Nasal cavity respiratory epithelium epithelial cell of viscerocranial mucosa (primary cell): ENCODE data around the gene FTSJ3. TPM values are rescaled to one million over a fixed set of nuclear protein-coding genes. Genes with fewer than 3 reads are reported as not detected.

Experiments used
- total RNA-seq: library from RNA; depleted of rRNA; stranded (reverse); fragments of >200 nt; gene quantifications from 2 replicates; pipeline ENCODE4 v1.2.3, GENCODE V29; 2014

FTSJ3 gene
- 46.3 and 111 TPM in 2 replicates for total RNA-seq

GRCh38 chr17:63827002-63827800 is at the start of gene FTSJ3, which contains the start of gene PSMC5:
TSS of gene FTSJ3 (minus strand) at chr17:63827663. CDS start at chr17:63826902, 761 bp downstream.
TSS of gene PSMC5 (plus strand) at chr17:63827431. CDS start at chr17:63827491, 60 bp downstream.

GRCh38 chr17:63873577-63873976 is 46.1 kb upstream of the FTSJ3 start, which contains the start of gene CSH2:
TSS of gene CSH2 (minus strand) at chr17:63873677. CDS start at chr17:63873614, 63 bp downstream.

GRCh38 chr17:63842540-63843386 is 15.3 kb upstream of the FTSJ3 start, which contains the start of gene SMARCD2:
TSS of gene SMARCD2 (minus strand) at chr17:63842685. CDS start at chr17:63842674, 11 bp downstream.

GRCh38 chr17:63774141-63774968 is 53.1 kb downstream of the FTSJ3 start, which contains the start of gene DDX42:
TSS of gene DDX42 (plus strand) at chr17:63774170. CDS start at chr17:63787050, 12,880 bp downstream.

DNA sequence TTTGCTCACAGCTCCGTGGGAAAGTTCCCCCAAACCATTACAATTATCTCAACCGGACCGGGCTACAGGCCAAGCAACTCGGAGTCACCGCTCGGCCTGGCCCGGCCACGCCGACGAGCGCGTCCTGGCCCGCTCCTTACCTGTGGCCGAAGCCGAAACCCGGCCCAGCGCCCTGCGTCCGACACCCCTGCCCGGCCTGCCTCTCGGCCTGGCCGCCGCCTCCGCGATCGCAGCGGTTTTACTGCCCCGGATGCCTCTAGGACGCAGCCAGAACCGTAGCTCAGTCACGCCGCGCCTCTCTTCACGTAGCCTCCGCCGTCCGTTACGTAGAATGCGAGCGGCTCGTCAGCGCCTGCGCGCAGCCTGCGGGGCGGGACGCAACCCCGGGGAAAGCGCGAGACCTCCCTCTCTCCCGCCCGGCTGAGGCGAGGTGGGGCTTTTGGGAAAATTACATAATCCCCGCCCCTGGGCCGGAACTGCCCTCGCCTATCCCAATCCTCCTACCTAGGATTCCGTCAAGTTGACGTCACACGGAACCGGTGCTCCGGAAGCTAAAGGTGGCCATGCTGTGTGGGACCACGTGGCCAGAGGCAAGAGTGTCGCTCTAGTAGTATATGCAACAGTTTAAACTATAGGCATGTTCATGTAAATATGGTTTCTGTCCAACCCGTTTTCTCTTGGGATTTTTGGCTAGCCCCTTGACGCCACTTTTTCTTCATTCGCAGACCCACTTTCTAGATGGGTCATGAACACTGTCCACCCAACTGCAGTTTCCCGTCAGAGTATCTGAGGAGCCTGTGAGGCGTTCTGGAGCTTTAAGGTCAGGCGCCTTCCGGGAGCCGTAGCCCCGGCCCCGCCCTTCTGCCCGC is 54.0 kb downstream of the FTSJ3 start, which contains the start of gene CCDC47:
Gene CCDC47, minus strand, starts transcription at position 326 of the 869 bp plus-strand sequence. CDS start 7,422 bp downstream, outside the sequence.

Other genes with a start within 250 kb of the FTSJ3 start
- 14.6 and 16.4 TPM in 2 replicates for gene TACO1, start 226.8 kb downstream of the FTSJ3 start, total RNA-seq
- 9.9 and 16.1 TPM in 2 replicates for gene MAP3K3, start 205.2 kb downstream of the FTSJ3 start, total RNA-seq
- gene LIMD2, start 127.5 kb downstream of the FTSJ3 start, total RNA-seq = 0.34 and 4.1 TPM in 2 replicates
- gene STRADA, start 85.9 kb downstream of the FTSJ3 start, total RNA-seq = 11.3 and 18.2 TPM in 2 replicates
- 142 and 214 TPM in 2 replicates for gene CCDC47, start 54.1 kb downstream of the FTSJ3 start, total RNA-seq
- gene DDX42, start 53.5 kb downstream of the FTSJ3 start, total RNA-seq = 70.4 and 116 TPM in 2 replicates
- gene PSMC5, start 232 bp downstream of the FTSJ3 start, total RNA-seq = 54.7 and 64.1 TPM in 2 replicates
- gene SMARCD2, start 15.0 kb upstream of the FTSJ3 start, total RNA-seq = 76.6 and 105 TPM in 2 replicates
- not detected in 2 replicates for gene CSH2, start 46.0 kb upstream of the FTSJ3 start, total RNA-seq
- not detected in 2 replicates for gene GH2, start 54.3 kb upstream of the FTSJ3 start, total RNA-seq
- gene CSH1, start 68.9 kb upstream of the FTSJ3 start, total RNA-seq = not detected in 2 replicates
- gene CSHL1, start 83.6 kb upstream of the FTSJ3 start, total RNA-seq = not detected in 2 replicates
- gene GH1, start 91.2 kb upstream of the FTSJ3 start, total RNA-seq = not detected in 2 replicates
- gene CD79B, start 104.7 kb upstream of the FTSJ3 start, total RNA-seq = not detected in 2 replicates
- 0.07 and 0.68 TPM in 2 replicates for gene SCN4A, start 145.3 kb upstream of the FTSJ3 start, total RNA-seq
- not detected in 2 replicates for gene PRR29, start 170.7 kb upstream of the FTSJ3 start, total RNA-seq
- gene ICAM2, start 193.0 kb upstream of the FTSJ3 start, total RNA-seq = under 0.01 and 0.64 TPM in 2 replicates